HG03558 (cell line): ENCODE data around the gene NXNL2.

Experiments used
- ATAC-seq: cut with Tn5 transposase; IDR thresholded peaks from one replicate; pipeline ENCODE4 v1.9.1; 2021; ENCODE audit warnings: moderate number of reproducible peaks; ENCODE audit not compliant: unreplicated experiment; ENCODE audit errors: extremely low read depth

Gene NXNL2

DNA sequence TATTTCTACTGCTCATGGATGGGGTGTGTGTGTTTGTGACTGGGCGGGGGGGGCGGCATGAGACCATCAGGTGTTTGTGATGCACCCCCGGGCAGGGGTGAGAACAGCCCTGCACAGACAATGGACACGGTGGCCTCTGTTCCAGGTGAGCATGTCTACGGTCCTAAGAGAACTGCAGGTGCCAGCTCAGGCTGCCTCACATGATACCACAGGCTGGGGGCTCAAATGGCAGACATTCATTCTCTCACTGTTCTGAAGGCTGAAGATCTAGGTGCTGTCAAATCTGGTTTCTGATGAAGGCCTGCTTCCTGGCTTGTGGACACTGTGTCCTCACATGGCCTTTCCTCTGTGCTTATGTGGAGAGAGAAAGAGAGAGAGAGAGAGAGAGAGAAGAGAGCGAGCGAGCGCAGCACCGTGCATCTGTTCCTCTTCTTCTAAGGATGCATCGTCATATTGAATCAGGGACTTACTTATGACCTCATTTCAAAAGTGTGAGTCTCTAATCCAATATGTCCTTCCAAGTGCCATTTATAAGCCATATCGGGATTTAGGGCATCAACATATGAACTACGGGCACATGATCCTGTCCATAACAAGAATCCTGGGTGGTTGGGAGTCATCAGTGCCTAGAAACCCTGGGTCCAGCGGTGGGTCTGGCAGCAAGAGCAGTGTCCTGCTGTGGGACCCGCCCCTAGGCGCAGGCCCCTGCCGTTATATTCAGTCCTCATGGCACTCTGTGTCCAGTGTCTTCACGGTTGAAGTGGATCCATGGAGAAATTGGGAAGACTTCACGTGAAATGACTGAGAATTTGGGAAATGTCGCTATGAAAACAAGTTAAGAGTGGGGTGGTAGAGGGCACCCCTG is 42.5 kb downstream of the NXNL2 start:
- no peak for ATAC-seq

GRCh38 chr9:88578121-88579049 is 43.4 kb downstream of the NXNL2 start:
- ATAC-seq, result peak; percentile 43

DNA sequence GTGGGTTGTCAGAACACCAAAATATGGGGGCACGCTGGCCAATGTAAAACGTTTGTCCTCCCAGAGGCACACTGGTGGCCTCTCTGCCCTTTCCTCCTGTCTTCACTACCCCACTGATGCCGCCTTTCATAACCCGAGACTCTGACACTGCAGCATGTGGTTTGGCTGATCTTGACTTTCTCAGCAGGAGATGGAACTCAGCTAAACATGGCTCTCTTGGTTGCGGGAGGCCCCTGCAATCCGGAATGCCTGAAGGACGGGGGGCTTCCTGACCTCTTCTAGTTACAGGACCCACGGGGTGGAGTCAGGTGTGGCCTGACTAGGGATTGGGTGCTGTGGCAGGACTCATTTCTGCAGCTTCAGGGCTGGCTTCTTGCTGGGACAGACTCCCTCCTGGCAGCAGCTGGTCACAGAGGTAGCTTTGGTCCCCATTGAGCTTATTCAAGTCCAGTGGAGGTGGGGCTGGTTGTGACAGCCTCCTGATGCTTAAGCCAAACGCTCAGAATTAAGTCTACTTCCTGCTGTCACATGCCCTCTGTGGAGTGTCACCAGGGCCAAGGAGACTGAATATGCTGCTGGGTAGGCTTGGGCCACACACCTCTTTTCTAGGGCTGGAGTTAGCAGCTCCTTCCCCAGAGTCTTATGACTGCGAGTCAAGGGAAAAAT is 44.2 kb downstream of the NXNL2 start:
- ATAC-seq, result no peak

GRCh38 chr9:88580961-88581360 is 46.0 kb downstream of the NXNL2 start:
- ATAC-seq, result no peak

DNA sequence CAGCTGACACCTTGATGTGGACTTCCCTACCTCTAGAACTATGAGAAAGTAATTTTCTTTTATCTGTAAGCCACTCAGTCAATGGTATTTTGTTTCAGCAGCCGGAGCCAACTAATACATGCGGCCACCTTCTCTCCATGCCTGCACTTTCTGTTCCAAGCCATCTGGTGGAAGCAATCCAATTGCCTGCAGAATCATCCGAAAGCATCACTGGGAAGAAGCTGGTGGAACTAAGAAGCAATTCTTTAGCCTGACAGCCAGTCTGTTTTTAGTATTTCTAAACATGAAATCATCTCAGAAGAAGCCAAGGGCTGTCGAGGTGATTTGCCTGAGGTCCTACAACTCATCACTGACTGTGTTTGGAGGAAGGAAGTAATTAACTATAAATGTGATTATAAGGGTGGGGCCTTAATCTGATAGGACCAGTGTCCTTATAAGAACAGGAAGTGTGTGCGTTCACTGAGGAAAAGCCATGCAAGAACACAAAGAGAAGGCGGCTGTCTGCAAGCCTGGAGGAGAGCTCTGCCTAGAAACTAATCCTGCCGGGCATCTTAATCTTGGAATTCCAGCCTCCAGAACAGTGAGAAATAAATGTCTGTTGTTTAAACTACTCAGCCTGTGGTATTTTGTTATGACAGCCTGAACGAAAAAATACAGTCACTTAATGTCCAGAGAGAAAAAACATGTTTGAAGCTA is 49.1 kb downstream of the NXNL2 start:
- ATAC-seq, result no peak

DNA sequence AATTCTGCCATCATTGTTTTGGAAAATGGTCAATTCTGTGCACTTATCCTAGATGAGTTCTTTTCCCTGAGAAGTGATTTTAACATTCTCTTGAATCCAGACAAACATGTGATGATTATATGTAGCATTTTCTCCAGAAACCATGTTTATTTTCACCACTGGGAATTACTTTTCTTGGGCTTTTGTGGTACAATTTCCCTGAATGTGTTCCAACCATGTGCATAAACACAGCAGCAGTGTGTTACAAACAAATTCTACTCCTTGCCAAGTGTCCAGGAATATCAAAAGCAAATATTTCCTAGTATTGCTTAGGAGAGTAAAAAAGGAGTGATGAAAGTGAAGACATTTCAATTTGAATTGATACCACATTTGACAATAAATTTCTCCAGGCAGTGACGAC is 50.4 kb downstream of the NXNL2 start:
- no peak for ATAC-seq

DNA sequence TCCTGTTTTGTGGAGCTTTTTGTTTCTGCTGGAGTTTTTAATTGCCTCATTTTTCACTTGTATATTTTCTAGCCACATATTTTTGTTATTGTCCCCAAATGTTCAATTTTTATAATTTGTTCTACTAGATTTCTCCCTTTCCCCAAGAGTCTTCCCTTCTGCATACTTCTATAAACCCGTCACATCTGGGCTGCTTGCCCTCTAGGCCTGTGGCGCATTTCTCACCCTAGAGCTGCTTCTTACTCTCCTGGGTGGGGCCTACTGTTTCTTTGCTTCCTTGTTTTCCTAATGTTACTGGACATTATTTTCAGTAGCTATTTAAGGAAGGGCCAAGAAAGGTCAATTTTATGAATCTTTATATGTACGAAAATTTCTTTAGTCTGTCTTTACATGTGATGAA is 51.5 kb downstream of the NXNL2 start:
- no peak for ATAC-seq

DNA sequence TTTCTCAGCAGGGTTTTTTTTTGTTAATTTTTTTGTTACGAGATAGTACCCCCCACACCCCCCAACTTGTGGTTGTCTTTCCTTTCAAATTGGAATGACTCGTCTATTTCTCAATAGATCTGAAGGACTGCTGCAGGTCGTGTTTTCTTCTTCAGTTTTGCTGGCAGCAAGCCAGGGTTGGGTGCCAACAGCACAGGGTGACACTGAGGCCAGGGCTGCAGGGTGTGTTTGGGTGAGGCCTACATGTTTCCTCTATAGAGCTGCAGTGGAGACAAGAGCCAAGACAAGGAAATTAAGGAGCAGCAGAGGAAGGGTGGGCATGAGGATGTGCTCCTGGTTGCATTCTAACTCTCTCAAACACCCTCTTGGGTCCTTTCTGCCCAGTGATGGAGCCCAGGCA is 52.2 kb downstream of the NXNL2 start:
- no peak for ATAC-seq

GRCh38 chr9:88587885-88588649 is 53.1 kb downstream of the NXNL2 start:
- ATAC-seq, result no peak

GRCh38 chr9:88589656-88590055 is 54.7 kb downstream of the NXNL2 start:
- no peak for ATAC-seq

DNA sequence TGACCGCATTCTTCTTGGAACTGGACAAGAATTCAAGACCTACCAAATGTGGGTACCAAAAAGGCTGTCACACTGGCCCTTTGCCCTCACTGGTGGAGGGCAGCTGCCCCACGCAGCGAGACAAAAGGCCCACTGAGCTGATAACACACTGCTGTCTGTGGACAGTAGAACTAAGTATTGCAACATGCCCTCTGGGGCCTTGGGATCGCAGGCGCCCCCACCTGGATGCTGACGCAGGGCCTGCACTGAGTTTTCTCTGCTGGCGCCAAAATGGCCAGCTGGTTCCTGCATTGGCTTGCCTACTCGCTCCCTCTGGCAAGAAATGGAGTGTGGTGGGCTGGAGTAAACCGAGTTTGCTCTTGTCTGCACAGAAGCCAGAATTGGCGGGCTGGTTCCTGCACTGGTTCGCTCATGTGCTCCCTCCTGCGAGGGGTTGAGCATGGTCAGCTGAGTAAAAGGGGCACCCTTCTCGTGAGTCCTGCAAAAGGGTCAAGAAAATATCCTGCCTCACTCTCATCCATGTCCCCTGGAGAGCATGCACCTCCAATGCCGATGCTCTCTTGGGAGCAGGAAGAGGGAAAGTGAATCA is 55.7 kb downstream of the NXNL2 start:
- no peak for ATAC-seq

GRCh38 chr9:88593537-88594185 is 58.7 kb downstream of the NXNL2 start:
- peak; percentile 81 for ATAC-seq
